ENCODE measurements around the gene ACBD4. TPM values are rescaled to one million over a fixed set of nuclear protein-coding genes. Genes with fewer than 3 reads are reported as not detected.

ACBD4 gene
- total and polyA plus RNA-seq, 2 donors (not counting 3 experiments of a cell fraction or from before 2014, with no cell fraction given) = 4.5 to 7.5 TPM

- Histone ChIP-seq H3K36me3 (ENCODE audit: control insufficient read depth in 2 of 2, extremely low read depth in 1 of 2, insufficient read depth in 2 of 2, low read length in 2 of 2) (peaks cover 0 to 2% of the 10 kb centered on the region in 2 experiments), H3K4me3 (replicated peaks in 1 of 3; ENCODE audit: insufficient read depth in 1 of 3, low read depth in 1 of 3, low read length in 3 of 3) (no peak overlapping the region), H2AFZ (ENCODE audit: low read depth, low read length) (no peak overlapping the region), H3K27me3 (ENCODE audit: control insufficient read depth in 2 of 2, insufficient read depth in 2 of 2, low read length in 2 of 2) (no peaks in the 10 kb centered on the region), H4K20me1 (replicated peaks; ENCODE audit: control insufficient read depth, extremely low read depth, insufficient read depth, low read length) (no peaks in the 10 kb centered on the region), H3K27ac (ENCODE audit: insufficient read depth, low read depth, low read length) (no peak overlapping the region), H3K4me2 (ENCODE audit: insufficient read depth, low read length) (no peak overlapping the region), H3K9ac (replicated peaks; ENCODE audit: extremely low read depth, insufficient read depth, low read length) (no peak overlapping the region), H3K9me1 (replicated peaks; ENCODE audit: control insufficient read depth, extremely low read depth, insufficient read depth, low read length) (no peaks in the 10 kb centered on the region), H3K4me1 (ENCODE audit: control insufficient read depth, extremely low read depth, insufficient read depth, low read length) (peaks cover 14% of the 10 kb centered on the region), H3K9me3 (replicated peaks; ENCODE audit: control insufficient read depth, insufficient read depth, low read length) (no peaks in the 10 kb centered on the region), H3K79me2 (ENCODE audit: control insufficient read depth, insufficient read depth, low read length) (no peaks in the 10 kb centered on the region)
- intact Hi-C loops (cut with micrococcal nuclease) (no loop called here), dilution Hi-C loops (cut with MboI; ENCODE audit: extremely low pct_ligation_motif_present, low sequenced_read_pairs) (no loop called here)
- POLR2A ChIA-PET = no interaction called here
- TF ChIP-seq MAX (IDR thresholded peaks at IDR 0.05; ENCODE audit: insufficient read depth, insufficient read length) = no peak
- TF ChIP-seq, protein P1, sequence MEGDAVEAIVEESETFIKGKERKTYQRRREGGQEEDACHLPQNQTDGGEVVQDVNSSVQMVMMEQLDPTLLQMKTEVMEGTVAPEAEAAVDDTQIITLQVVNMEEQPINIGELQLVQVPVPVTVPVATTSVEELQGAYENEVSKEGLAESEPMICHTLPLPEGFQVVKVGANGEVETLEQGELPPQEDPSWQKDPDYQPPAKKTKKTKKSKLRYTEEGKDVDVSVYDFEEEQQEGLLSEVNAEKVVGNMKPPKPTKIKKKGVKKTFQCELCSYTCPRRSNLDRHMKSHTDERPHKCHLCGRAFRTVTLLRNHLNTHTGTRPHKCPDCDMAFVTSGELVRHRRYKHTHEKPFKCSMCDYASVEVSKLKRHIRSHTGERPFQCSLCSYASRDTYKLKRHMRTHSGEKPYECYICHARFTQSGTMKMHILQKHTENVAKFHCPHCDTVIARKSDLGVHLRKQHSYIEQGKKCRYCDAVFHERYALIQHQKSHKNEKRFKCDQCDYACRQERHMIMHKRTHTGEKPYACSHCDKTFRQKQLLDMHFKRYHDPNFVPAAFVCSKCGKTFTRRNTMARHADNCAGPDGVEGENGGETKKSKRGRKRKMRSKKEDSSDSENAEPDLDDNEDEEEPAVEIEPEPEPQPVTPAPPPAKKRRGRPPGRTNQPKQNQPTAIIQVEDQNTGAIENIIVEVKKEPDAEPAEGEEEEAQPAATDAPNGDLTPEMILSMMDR (IDR thresholded peaks at IDR 0.05; ENCODE audit: extremely low read depth in 1 of 2, insufficient read depth in 1 of 2, low read depth in 1 of 2, low read length in 2 of 2) = no peak
- TF ChIP-seq EZH2 (IDR thresholded peaks at IDR 0.05; ENCODE audit: borderline replicate concordance, low read depth, low read length, severe bottlenecking) = no peak
- TF ChIP-seq MYC (IDR thresholded peaks at IDR 0.05; ENCODE audit: low read depth, low read length) = no peak
- no TSS peak for BruUV-seq (replicated peaks)
- FAIRE-seq (no peak), DNase-seq (ENCODE audit: low read depth, low spot score) (no peak)
- CTCF ChIA-PET = no interaction called here
Measured at GRCh38 chr17:45121055-45121454, 14.4 kb upstream of the ACBD4 start.
